Colon (tissue), 2 donors: Measurements from ENCODE around the gene KCTD7.
"Not testable (repeated sequence)": the region's sequence is repeated elsewhere in the genome, so short reads cannot be mapped to it uniquely, and the experiment has no call there.

ENCODE experiments used
- FAIRE-seq: peaks from 2 replicates; lab custom pipeline; 2012; peaks lifted over from hg19 to GRCh38; lab: Jason Lieb, UNC
- donor health status: control.
- donor health status: control.

Gene KCTD7

DNA sequence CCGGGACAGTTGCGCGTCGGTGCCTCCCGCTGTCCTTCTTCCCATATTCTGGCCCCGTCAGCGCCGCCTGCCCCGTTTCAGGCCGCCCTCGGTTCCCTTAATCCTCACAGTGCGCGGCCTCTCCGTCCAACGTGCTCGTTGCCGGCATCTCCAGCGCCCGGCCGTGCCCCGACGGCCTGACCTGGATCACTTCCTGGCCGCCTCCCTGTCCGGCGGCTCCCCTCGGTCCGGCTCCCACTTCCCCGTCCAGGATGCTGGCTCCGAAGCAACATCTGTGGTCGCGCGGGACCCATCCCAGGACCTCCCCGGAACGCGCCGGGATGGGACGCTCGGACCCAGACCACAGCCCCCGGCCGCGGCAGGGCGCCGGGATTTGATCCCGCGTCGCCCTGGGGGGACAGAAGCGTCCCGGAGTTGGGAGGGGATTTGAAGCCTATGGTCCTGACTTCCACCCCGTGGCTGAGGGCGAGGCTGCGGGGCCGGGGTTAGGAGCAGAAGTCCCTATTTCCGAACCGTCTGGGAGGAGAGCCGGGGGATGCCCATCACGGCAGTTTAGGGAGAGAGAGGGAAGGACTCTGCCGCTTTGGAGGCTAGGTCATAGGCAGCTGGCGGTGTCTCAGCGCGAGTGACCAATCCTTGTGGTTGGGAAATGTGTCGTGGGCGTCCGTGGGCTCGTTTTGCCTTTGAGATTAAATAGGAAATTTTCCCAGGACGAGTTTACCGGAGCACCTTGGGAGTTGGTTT, 53.8 kb downstream of the KCTD7 start:
- FAIRE-seq, result no peak

DNA sequence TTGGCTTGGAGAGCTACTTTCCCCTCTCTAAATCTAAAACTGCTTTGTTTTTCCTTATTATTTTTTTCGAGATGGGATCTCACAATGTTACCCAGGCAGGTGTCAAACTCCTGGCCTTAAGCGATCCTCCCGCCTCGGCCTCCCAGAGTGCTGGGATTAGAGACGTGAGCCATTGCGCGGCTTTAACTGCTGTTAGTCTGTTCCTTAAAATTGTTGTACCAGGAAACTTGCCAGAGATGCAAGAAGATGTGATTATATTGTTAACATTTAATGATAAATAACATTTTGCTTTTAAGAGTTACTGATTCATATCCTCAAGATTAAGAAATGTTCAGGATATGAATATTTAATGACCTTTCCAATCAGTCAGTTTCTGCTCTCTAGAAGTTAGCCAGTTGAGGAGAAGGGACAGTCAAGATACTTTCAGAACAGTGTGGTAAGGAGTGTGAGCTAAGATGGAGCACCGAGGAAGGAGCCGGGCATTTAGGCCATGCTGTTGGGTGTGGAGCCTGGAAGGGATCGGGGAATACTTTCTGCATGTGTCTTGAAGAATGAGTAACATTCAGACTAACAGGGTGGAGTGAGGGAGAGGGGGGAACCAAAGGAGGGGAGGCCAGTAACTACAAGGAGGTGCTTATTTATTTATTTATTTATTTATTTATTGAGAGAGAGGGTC, 54.6 kb downstream of the KCTD7 start:
- FAIRE-seq, result not testable (repeated sequence)

DNA sequence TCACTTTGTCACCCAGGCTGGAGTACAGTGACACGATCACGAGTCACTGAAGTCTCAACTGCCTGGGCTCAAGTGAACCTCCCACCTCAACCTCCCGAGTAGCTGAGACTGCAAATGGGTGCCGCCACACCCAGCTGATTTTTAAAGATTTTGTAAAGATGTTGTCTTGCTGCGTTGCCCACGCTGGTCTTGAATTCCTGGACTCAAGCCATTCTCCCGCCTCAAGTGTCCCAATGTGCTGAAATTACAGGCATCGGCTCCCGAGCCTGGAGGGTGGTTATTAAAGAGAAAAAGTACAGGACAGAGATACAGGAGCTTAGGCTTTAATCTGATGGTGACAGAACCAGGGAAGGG, 55.1 kb downstream of the KCTD7 start:
- no peak for FAIRE-seq

DNA sequence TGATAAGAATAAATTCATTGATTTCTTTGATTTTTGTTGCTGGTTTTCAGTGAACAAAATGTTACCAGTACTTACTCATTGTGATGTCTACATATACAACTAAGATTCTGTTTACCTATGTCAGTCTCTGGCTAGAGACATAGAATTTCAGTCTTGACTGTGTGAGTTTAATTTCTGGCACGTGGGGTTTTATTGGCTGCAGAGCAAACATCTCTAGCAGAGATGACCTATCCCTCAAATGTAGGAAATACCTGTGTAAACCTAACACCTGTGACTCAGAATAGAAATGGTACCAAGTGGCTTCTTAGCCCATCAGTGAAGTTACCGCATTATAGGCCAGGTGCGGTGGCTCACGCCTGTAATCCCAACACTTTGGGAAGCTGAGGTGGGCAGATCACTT, 57.0 kb downstream of the KCTD7 start:
- not testable (repeated sequence) for FAIRE-seq

DNA sequence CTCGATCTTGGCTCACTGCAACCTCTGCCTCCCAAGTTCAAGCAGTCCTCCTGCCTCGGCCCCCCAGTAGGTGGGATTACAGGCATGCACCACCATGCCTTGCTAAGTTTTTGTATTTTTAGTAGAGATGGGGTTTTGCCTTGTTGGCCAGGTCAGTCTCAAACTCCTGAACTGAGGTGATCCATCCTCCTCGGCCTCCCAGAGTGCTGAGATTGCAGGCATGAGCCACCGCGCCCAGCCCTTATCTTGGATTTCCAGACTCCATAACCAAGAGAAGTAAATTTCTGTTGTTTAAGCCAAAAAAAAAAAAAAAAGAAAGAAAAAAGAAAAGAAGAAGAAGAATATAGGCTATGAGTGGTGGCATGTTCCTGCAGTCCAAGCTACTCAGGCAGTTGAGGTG, 58.5 kb downstream of the KCTD7 start:
- FAIRE-seq, result no peak

DNA sequence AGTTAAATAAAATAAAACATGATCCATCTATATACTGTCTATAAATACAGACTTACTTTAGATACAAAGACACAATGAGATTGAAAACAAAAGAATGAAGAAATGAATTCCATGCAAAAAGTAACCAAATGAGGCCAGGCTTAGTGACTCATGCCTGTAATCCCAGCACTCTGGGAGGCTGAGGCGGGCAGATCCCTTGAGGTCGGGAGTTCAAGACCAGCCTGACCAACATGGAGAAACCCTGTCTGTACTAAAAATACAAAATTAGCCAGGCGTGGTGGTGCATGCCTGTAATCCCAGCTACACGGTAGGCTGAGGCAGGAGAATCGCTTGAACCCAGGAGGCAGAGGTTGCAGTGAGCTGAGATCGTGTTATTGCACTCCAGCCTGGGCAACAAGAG, 59.0 kb downstream of the KCTD7 start:
- not testable (repeated sequence) for FAIRE-seq

DNA sequence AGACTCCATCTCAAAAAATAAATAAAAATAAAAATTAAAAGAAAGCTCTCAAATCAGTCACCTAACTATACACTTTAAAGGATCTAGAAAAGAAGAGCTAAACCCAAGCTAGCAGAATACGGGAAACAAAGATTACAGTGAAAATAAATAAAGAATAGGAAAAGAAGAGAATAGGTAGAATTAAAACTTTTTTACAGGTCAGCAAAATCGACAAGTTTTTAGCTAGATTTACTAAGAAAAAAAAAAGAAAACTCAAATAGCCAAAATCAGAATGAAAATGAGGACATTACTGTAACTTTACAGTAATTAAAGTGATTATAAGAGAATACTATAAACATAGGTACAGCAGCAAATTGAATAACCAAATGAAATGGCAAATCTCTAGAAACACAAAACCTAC, 60.4 kb downstream of the KCTD7 start:
- FAIRE-seq, result no peak

DNA sequence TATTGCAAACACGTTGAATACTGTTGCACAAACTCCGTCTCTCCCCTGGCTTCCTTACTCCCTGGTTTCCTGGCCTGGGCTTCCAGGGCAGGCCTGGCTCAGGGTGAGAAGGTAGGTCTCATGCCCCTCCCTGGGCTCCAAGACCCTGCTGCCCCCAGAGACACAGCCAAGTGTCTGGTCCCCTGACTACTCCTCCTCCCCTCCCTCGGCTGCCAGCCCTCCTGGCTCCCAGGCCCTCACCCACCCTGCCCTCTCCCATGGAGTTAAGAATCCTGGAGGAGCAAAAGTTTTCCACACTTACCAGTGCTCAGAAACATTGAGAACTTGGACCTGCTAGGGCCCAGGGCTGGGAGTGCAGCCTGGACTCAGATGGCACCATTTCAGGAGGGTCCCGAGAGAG, 64.7 kb downstream of the KCTD7 start:
- no peak for FAIRE-seq
